HepG2 (cell line): ENCODE data around the gene TACC3. TPM values are rescaled to one million over a fixed set of nuclear protein-coding genes. Genes with fewer than 3 reads are reported as not detected.

ENCODE experiments used
- AHR ChIP-seq: IDR thresholded peaks from 2 replicates; pipeline ENCODE4 v1.6.1; 2018; ENCODE audit warnings: missing genetic modification reagents, missing compliant biosample characterization
- CEBPG ChIP-seq: IDR thresholded peaks from 2 replicates; pipeline ENCODE4 v1.6.1; 2016
- CREM ChIP-seq, 2 experiments: sonication (generic) in 1 of 2; formaldehyde crosslinking in 1 of 2; IDR thresholded peaks; 2 replicates each; pipeline versions ENCODE4 v1.4.0 to v1.6.1; 2016 to 2020; ENCODE audit warnings: antibody characterized with exemption in 1 of 2, mild to moderate bottlenecking in 1 of 2, missing genetic modification reagents in 1 of 2
- ELF1 ChIP-seq: sonication (generic); formaldehyde crosslinking; IDR thresholded peaks from 2 replicates; pipeline ENCODE4 v1.4.0; 2020; ENCODE audit warnings: missing genetic modification reagents
- GABPA ChIP-seq, 2 experiments: IDR thresholded peaks; 2 replicates each; pipeline ENCODE4 v1.6.1; 2011 to 2016; ENCODE audit warnings: low read depth in 2 of 2, low read length in 1 of 2, missing biosample characterization in 1 of 2, missing genetic modification characterization in 1 of 2
- IRF2 ChIP-seq: IDR thresholded peaks from 2 replicates; pipeline ENCODE4 v1.6.1; 2018; ENCODE audit warnings: missing genetic modification reagents, missing compliant biosample characterization
- NR2F6 ChIP-seq, 2 experiments: IDR thresholded peaks; 2 replicates each; pipeline ENCODE4 v1.6.1; 2016; ENCODE audit warnings: antibody characterized with exemption in 1 of 2, mild to moderate bottlenecking in 1 of 2
- PHF20 ChIP-seq: sonication (generic); formaldehyde crosslinking; IDR thresholded peaks from 2 replicates; pipeline ENCODE4 v1.5.0; 2020; ENCODE audit warnings: mild to moderate bottlenecking, missing genetic modification reagents
- POGK ChIP-seq: sonication (generic); formaldehyde crosslinking; conservative IDR thresholded peaks from 2 replicates; pipeline ENCODE4 v1.8.0; 2022; ENCODE audit warnings: mild to moderate bottlenecking, moderate library complexity, missing genetic modification reagents
- PRPF4 ChIP-seq: fragments of 200-400 bp; formaldehyde crosslinking; IDR thresholded peaks from 2 replicates; pipeline ENCODE4 v1.6.1; 2016; ENCODE audit warnings: low read length, low read depth; ENCODE audit not compliant: poor library complexity, severe bottlenecking
- SIN3A ChIP-seq: IDR thresholded peaks from 2 replicates; pipeline ENCODE4 v1.6.1; 2011; ENCODE audit warnings: low read depth, mild to moderate bottlenecking, control low read depth, low read length, borderline replicate concordance
- SRF ChIP-seq: IDR thresholded peaks from 2 replicates; pipeline ENCODE4 v1.6.1; 2011; ENCODE audit warnings: mild to moderate bottlenecking, low read depth, low read length, moderate library complexity
- TBX2 ChIP-seq: sonication (generic); formaldehyde crosslinking; IDR thresholded peaks from 2 replicates; pipeline ENCODE4 v1.5.0; 2020; ENCODE audit warnings: missing genetic modification reagents, mild to moderate bottlenecking, borderline replicate concordance
- YY1 ChIP-seq: IDR thresholded peaks from 2 replicates; pipeline ENCODE4 v1.6.1; 2011; ENCODE audit warnings: low read length, low read depth, moderate library complexity, mild to moderate bottlenecking; ENCODE audit not compliant: insufficient read depth, insufficient replicate concordance
- ZNF12 ChIP-seq: sonication (generic); formaldehyde crosslinking; IDR thresholded peaks from 2 replicates; pipeline ENCODE4 v1.5.0; 2020; ENCODE audit warnings: missing genetic modification reagents
- ZNF614 ChIP-seq: IDR thresholded peaks from 2 replicates; pipeline ENCODE4 v1.6.1; 2018; ENCODE audit warnings: missing biosample characterization, missing genetic modification reagents, inconsistent platforms, borderline replicate concordance
- ZNF780A ChIP-seq: sonication (generic); formaldehyde crosslinking; IDR thresholded peaks from 2 replicates; pipeline ENCODE4 v1.8.0; 2022; ENCODE audit warnings: mild to moderate bottlenecking, missing genetic modification reagents, moderate library complexity
- ZNF792 ChIP-seq: IDR thresholded peaks from 2 replicates; pipeline ENCODE4 v1.6.1; 2016
- polyA plus RNA-seq, 8 experiments: library from polyadenylated mRNA; depleted of rRNA in 3 of 8; stranded (reverse) in 7 of 8; unstranded in 1 of 8; fragments of >200 nt; fragmentation: Illumina TruSeq in 4 of 8; extraction: Trizol in 4 of 8; gene quantifications; 2 replicates each; pipeline versions ENCODE4 v1.2.1 to v1.2.3, GENCODE V29; 2011 to 2016; ENCODE audit warnings: low read depth in 4 of 8, missing spikeins in 1 of 8, mixed read lengths in 1 of 8; ENCODE audit not compliant: insufficient read depth in 1 of 8
- total RNA-seq, 5 experiments: library from RNA; depleted of rRNA; stranded (reverse); fragments of >200 nt; fragmentation: Illumina TruSeq; extraction: Trizol; gene quantifications; 2 replicates each; pipeline ENCODE4 v1.2.3, GENCODE V29; 2016; ENCODE audit warnings: low read depth in 1 of 5
- TF ChIP-seq, protein P1 (sequence below): sonication (generic); formaldehyde crosslinking; IDR thresholded peaks from 2 replicates; pipeline ENCODE4 v1.5.0; 2020; ENCODE audit warnings: mild to moderate bottlenecking, missing genetic modification reagents, borderline replicate concordance
- TF ChIP-seq, protein P2 (sequence below): sonication (generic); formaldehyde crosslinking; IDR thresholded peaks from 2 replicates; pipeline ENCODE4 v1.4.0; 2020; ENCODE audit warnings: missing genetic modification reagents, mild to moderate bottlenecking, borderline replicate concordance

The TACC3 gene
- total and polyA plus RNA-seq, 2 of the 13 experiments (the other 11 are each of a cell fraction or from before 2014, with no cell fraction given): 20.3 to 21.2 TPM

DNA sequence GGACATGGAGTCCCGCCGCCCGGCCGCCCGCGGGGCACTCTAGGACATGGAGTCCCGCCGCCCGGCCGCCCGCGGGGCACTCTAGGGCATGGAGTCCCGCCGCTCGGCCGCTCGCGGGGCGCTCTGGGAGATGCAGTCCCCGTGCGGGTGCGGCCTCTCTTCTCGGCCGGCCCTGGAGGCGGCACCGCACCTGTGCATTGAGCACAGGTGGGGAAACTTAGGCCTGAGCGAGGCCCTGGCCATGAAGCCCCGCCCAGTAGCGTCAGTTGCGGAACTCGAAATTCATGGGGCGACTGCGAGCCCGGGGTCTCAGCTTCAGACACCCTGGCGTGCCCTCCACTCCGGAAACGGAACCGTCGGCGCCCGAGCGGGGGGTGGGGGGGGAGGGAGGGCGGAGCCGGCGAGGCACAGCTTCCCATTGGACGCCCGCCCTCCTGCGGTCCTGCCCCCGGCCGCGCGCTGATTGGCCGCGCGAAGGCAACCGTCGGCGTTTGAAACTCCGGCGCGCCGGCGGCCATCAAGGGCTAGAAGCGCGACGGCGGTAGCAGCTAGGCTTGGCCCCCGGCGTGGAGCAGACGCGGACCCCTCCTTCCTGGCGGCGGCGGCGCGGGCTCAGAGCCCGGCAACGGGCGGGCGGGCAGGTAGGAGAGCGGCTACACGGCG is at the start of gene TACC3, which contains the start of gene TMEM129 (continued):
- TF ChIP-seq, protein P1, sequence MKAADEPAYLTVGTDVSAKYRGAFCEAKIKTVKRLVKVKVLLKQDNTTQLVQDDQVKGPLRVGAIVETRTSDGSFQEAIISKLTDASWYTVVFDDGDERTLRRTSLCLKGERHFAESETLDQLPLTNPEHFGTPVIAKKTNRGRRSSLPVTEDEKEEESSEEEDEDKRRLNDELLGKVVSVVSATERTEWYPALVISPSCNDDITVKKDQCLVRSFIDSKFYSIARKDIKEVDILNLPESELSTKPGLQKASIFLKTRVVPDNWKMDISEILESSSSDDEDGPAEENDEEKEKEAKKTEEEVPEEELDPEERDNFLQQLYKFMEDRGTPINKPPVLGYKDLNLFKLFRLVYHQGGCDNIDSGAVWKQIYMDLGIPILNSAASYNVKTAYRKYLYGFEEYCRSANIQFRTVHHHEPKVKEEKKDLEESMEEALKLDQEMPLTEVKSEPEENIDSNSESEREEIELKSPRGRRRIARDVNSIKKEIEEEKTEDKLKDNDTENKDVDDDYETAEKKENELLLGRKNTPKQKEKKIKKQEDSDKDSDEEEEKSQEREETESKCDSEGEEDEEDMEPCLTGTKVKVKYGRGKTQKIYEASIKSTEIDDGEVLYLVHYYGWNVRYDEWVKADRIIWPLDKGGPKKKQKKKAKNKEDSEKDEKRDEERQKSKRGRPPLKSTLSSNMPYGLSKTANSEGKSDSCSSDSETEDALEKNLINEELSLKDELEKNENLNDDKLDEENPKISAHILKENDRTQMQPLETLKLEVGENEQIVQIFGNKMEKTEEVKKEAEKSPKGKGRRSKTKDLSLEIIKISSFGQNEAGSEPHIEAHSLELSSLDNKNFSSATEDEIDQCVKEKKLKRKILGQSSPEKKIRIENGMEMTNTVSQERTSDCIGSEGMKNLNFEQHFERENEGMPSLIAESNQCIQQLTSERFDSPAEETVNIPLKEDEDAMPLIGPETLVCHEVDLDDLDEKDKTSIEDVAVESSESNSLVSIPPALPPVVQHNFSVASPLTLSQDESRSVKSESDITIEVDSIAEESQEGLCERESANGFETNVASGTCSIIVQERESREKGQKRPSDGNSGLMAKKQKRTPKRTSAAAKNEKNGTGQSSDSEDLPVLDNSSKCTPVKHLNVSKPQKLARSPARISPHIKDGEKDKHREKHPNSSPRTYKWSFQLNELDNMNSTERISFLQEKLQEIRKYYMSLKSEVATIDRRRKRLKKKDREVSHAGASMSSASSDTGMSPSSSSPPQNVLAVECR (CRISPR knock-in tag): peak; percentile 92
- TF ChIP-seq ZNF614 (CRISPR knock-in tag) (peak; percentile 39; the same call in 1 of the 2 replicates), GABPA (IDR thresholded peaks at IDR 0.05; ENCODE audit: low read depth, low read length) (no peak), GABPA (CRISPR knock-in tag; IDR thresholded peaks at IDR 0.05; ENCODE audit: low read depth) (peak; percentile 90), ZNF792 (0 out of 2 replicates have a peak, but pooled peaks have one; percentile 22), ZNF12 (CRISPR knock-in tag) (0 out of 2 replicates have a peak, but pooled peaks have one; percentile 20), SIN3A (peak; percentile 96), POGK (peak; percentile 44; the same call in 1 of the 2 replicates), ZNF780A (no peak), AHR (0 out of 2 replicates have a peak, but pooled peaks have one; percentile 36), NR2F6 (IDR thresholded peaks at IDR 0.05) (no peak), NR2F6 (CRISPR knock-in tag; IDR thresholded peaks at IDR 0.05) (0 out of 2 replicates have a peak, but pooled peaks have one; percentile 42), CREM (IDR thresholded peaks at IDR 0.05) (peak; percentile 73), CREM (CRISPR knock-in tag; IDR thresholded peaks at IDR 0.05) (peak; percentile 23; the same call in 1 of the 2 replicates), YY1 (peak; percentile 75), ELF1 (CRISPR knock-in tag) (peak; percentile 79), PHF20 (CRISPR knock-in tag) (peak; percentile 77), CEBPG (CRISPR knock-in tag) (peak; percentile 24; the same call in 1 of the 2 replicates), PRPF4 (no peak), IRF2 (0 out of 2 replicates have a peak, but pooled peaks have one; percentile 67), SRF (no peak), TBX2 (CRISPR knock-in tag) (peak; percentile 11; the same call in 1 of the 2 replicates)
- TF ChIP-seq, protein P2, sequence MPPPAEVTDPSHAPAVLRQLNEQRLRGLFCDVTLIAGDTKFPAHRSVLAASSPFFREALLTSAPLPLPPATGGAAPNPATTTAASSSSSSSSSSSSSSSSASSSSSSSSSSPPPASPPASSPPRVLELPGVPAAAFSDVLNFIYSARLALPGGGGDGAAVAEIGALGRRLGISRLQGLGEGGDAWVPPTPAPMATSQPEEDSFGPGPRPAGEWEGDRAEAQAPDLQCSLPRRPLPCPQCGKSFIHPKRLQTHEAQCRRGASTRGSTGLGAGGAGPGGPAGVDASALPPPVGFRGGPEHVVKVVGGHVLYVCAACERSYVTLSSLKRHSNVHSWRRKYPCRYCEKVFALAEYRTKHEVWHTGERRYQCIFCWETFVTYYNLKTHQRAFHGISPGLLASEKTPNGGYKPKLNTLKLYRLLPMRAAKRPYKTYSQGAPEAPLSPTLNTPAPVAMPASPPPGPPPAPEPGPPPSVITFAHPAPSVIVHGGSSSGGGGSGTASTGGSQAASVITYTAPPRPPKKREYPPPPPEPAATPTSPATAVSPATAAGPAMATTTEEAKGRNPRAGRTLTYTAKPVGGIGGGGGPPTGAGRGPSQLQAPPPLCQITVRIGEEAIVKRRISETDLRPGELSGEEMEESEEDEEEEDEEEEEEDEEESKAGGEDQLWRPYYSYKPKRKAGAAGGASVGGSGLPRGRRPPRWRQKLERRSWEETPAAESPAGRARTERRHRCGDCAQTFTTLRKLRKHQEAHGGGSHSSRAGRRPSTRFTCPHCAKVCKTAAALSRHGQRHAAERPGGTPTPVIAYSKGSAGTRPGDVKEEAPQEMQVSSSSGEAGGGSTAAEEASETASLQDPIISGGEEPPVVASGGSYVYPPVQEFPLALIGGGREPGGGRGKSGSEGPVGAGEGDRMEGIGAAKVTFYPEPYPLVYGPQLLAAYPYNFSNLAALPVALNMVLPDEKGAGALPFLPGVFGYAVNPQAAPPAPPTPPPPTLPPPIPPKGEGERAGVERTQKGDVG (CRISPR knock-in tag): no peak
